Retinal pigment epithelial cell (primary cell): ENCODE data around the gene POU2F3.

ENCODE experiments used
- DNase-seq: peaks from one replicate; pipeline ENCODE4 v3.0.0-alpha.2; 2010; ENCODE audit warnings: low read depth
- H3K4me3 ChIP-seq: 2 replicates; pipeline ENCODE4 v1.5.1; 2011; ENCODE audit warnings: mild to moderate bottlenecking, low read length, control low read depth, moderate library complexity
- TF ChIP-seq, protein P1 (sequence below): conservative IDR thresholded peaks from 2 replicates; pipeline ENCODE4 v1.5.1; 2011; ENCODE audit warnings: low read depth, low read length, control low read depth, inconsistent platforms

POU2F3 gene

DNA sequence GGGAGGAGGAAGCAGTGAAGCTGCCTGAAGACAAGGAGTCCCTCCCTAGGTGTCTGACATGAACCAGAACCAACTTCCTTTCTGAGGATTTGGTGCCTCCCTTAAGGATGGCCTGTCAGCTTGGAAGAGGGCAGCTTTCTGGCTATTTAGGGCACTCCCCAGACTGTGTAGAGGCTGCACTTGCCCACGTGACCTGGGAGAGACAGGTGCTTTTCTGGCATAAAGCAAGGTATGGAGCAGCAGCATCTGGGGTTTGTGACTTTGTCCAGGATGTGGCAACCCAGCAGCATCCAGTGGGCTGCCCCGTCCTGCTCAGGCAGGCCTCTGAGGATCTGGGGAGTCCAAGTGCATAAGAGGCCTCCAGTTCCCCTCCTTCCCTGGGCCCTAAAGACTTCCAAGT lies 43.2 kb downstream of the POU2F3 start:
- no peak for DNase-seq
- TF ChIP-seq, protein P1, sequence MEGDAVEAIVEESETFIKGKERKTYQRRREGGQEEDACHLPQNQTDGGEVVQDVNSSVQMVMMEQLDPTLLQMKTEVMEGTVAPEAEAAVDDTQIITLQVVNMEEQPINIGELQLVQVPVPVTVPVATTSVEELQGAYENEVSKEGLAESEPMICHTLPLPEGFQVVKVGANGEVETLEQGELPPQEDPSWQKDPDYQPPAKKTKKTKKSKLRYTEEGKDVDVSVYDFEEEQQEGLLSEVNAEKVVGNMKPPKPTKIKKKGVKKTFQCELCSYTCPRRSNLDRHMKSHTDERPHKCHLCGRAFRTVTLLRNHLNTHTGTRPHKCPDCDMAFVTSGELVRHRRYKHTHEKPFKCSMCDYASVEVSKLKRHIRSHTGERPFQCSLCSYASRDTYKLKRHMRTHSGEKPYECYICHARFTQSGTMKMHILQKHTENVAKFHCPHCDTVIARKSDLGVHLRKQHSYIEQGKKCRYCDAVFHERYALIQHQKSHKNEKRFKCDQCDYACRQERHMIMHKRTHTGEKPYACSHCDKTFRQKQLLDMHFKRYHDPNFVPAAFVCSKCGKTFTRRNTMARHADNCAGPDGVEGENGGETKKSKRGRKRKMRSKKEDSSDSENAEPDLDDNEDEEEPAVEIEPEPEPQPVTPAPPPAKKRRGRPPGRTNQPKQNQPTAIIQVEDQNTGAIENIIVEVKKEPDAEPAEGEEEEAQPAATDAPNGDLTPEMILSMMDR = no peak
- no peak overlapping the region for H3K4me3 ChIP-seq

DNA sequence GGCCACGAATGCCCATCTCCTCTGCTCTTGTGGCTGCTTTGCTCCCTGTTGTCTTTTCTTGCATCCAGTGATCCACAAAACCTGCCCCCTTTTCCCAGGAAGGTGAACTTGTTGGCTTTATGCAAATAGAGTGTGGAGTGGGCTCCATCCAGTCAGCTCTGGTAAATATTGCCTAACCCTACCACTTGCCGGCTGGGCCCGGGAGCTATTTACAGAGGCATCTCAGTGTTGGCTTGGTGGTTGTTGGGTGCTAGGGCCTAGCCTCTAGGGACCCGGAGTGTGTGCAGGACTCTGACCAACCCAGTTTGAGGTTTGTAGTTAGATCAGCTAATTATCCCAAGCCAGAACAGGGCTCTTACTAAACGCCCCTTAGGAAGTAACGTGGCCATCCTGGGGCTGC lies 44.3 kb downstream of the POU2F3 start:
- TF ChIP-seq, protein P1 = no peak
- no peak for DNase-seq
- no peak overlapping the region for H3K4me3 ChIP-seq

DNA sequence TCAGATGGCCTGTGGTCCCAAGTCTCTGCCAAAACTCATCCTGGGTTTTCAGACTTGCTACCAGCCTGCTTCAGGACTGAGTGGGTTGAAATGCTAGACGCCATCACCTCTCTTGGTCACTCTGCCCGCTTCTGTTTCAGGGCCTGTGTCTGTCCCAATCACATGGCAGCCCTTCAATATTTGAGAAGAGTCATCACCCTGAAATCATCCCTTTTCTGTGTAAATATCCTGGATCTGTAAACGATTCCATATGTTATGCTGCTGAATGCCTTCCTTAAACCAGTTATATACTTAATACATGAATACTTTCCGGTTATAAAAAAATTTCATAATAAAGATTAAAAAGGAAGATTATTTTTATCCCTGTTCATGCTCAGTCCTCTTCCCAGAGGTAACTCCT lies 45.3 kb downstream of the POU2F3 start:
- no peak for DNase-seq
- TF ChIP-seq, protein P1 = no peak
- H3K4me3 ChIP-seq = no peak overlapping the region

DNA sequence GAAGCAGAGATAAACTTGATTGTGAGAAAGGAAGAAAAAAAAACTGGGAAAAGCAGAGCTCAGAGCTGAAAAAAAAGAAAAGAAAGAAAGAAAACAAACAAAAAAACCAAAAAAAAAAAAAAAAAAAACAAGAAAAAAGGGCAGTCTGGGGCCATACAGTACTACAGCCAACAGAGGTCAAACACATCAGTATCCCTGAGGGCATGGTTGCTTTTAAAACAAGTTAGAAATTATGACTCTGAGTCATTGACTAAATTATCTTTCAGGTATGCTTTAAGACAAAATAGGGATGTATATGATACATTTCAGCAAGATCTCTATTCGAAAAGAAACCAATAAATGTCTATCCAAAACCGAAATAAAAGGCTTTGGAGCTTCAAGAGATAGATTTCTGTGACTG lies 48.1 kb downstream of the POU2F3 start:
- H3K4me3 ChIP-seq = no peak overlapping the region
- no peak for DNase-seq
- TF ChIP-seq, protein P1 = no peak

DNA sequence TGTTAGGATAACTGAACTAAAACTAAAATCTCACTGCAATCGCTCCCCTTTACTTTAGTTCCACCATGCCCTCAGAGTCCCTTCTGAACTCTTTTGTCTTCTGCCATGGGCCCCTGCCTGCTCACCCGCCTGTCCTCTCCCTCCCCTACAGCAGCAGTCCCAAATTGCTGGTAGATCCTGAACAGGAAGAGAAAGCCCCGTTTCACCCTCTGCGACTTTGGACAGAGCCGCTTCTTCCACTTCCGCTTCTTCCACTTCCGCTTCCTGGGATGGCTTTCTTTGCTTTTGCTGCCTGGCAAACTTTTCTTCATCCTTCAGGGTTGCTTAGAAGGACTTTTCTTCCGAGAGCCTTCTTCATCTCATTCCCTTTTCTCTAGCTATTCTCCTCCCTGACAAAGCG lies 49.5 kb downstream of the POU2F3 start:
- TF ChIP-seq, protein P1 = no peak
- H3K4me3 ChIP-seq = no peak overlapping the region

DNA sequence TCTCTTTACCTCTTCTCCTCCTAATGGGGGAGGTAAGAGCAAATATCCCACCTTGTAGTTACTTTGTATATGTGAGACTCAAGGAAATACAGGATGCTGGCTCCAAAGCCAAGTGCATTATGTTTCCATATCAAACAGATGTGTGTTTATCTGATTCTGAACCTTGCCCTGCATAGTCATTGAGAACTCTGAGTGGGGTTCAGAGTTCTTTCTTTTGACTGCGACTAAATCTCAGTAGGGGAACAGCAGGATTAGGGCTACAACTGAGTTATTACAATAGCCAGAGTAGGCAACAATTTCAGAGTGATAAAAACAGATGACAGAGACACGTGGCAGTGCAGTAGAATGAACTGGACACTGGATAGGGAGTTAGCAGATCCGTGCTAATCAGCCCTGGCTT lies 51.0 kb downstream of the POU2F3 start:
- H3K4me3 ChIP-seq = no peak overlapping the region
- DNase-seq = no peak
- TF ChIP-seq, protein P1 = no peak

More for the DNA sequence above, 49.5 kb downstream of the POU2F3 start:
- no peak for DNase-seq

DNA sequence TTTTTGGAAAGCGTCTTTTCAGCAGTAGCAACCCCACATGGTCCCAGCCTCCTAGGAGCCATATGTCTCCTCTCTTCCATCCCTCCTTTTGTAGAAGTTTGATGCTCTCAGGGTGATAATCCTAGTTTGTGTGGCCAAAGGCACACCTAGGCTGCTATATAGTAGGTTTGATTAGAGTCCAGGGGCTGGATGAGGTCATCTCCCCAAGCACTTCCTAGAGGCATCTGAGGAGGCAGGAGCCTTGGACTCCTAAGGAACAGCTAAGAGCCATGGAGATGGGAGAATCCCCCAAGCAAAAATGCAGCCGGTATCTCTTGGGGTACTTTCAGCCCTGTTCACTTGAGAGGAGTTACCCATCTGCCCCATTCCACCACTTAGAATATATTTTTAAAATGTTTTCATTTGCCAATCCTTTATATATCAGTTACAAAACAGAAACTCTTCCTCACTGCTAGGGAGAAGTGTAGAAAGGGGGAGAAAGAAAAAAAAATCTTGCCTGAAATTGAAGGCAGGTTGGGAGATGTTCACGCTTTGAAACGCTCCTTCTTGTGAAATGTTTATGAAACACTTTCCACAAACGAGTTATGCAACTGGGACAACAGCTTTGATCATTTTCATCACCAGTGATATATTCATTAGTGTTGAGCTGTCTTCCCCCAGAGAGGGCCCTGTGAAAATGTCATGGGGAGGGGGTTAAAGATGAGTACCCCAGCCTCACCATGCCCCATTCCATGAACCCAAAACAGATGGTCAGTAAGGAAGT lies 53.3 kb downstream of the POU2F3 start:
- DNase-seq = no peak
- H3K4me3 ChIP-seq = no peak overlapping the region
- TF ChIP-seq, protein P1 = no peak
